K562 (cell line): ENCODE measurements around the gene SMG1. TPM values are rescaled to one million over a fixed set of nuclear protein-coding genes. Genes with fewer than 3 reads are reported as not detected.

Experiments used
- CHD7 ChIP-seq: fragments of 200-600 bp; sonication (generic); IDR thresholded peaks from one replicate; pipeline ENCODE4 v1.6.1; 2012; ENCODE audit warnings: mild to moderate bottlenecking, low read depth, low read length, inconsistent platforms
- SIN3B ChIP-seq: fragments of 450-650 bp; IDR thresholded peaks from 2 replicates; pipeline ENCODE4 v1.6.1; 2017; ENCODE audit warnings: low read depth, mild to moderate bottlenecking, moderate library complexity
- ZFP36 ChIP-seq: fragments of 150-350 bp; IDR thresholded peaks from 2 replicates; pipeline ENCODE4 v1.6.1; 2018; ENCODE audit warnings: low read length, low read depth; ENCODE audit not compliant: partially characterized antibody
- ZNF318 ChIP-seq, 2 experiments: fragments of 450-650 bp; IDR thresholded peaks; 2 replicates each; pipeline ENCODE4 v1.6.1; 2016; ENCODE audit warnings: mild to moderate bottlenecking in 2 of 2, borderline replicate concordance in 1 of 2, low read depth in 1 of 2, moderate library complexity in 1 of 2
- ZNF507 ChIP-seq: conservative IDR thresholded peaks from 2 replicates; pipeline ENCODE4 v1.6.1; 2017; ENCODE audit warnings: missing genetic modification characterization, missing compliant biosample characterization
- ZNF583 ChIP-seq: fragments of 250-450 bp; sonication (Bioruptor Pico); IDR thresholded peaks from 2 replicates; pipeline ENCODE4 v1.4.0; 2020
- ZNF830 ChIP-seq: fragments of 250-450 bp; sonication (Bioruptor Pico); IDR thresholded peaks from 2 replicates; pipeline ENCODE4 v1.5.0; 2021; ENCODE audit warnings: mild to moderate bottlenecking
- polyA plus RNA-seq, 8 experiments: library from polyadenylated mRNA; depleted of rRNA in 4 of 8; stranded (reverse) in 5 of 8; unstranded in 3 of 8; fragments of >200 nt; fragmentation: Nextera tagmentation in 2 of 8; fragmentation: Illumina TruSeq in 1 of 8; extraction: Ambion mirVana in 2 of 8; extraction: Trizol in 1 of 8; gene quantifications; 2 replicates each; pipeline versions ENCODE4 v1.2.1 to v1.2.3, GENCODE V29; 2011 to 2014; ENCODE audit warnings: inconsistent platforms in 1 of 8, missing spikeins in 1 of 8
- total RNA-seq, 7 experiments: library from RNA; depleted of rRNA in 6 of 7; stranded (reverse); fragments of >200 nt in 6 of 7; fragmentation: Illumina TruSeq in 2 of 7; extraction: Trizol in 2 of 7; gene quantifications; 2 replicates each; pipeline versions ENCODE4 v1.2.1 to v1.2.3, GENCODE V29; 2011 to 2021; ENCODE audit warnings: low replicate concordance in 1 of 7

The SMG1 gene
- total and polyA plus RNA-seq, 9 of the 15 experiments (the other 6 are each of a cell fraction or from before 2014, with no cell fraction given): 3.4 to 54.8 (median 32.0) TPM

GRCh38 chr16:18801145-18801972, 124.8 kb downstream of the SMG1 start, which contains the start of gene ARL6IP1 (continued):
- TF ChIP-seq ZNF318 (IDR thresholded peaks at IDR 0.05; ENCODE audit: borderline replicate concordance in 1 of 2, low read depth in 1 of 2) (no peak), CHD7 (no peak), ZNF507 (tag) (no peak), SIN3B (peak; percentile 56; the same call in 1 of the 2 replicates), ZNF583 (CRISPR knock-in tag) (no peak), ZFP36 (no peak), ZNF830 (CRISPR knock-in tag) (peak; percentile 77; the same call in 1 of the 2 replicates)
